OCI-LY3 (cell line): ENCODE data around the gene GAGE1.

Source experiments
- H2AFZ ChIP-seq: fragments of 200-600, 300-600 bp; shearing (Covaris generic); 2 replicates; pipeline ENCODE4 v1.6.0; 2014; ENCODE audit warnings: antibody characterized with exemption, low read depth, low read length
- H3K27ac ChIP-seq: fragments of 200-600, 300-600 bp; sonication (generic); 2 replicates; pipeline ENCODE4 v1.5.1; 2014; ENCODE audit warnings: mild to moderate bottlenecking, low read length, moderate library complexity, mixed read lengths
- H3K27me3 ChIP-seq: fragments of 200-600, 300-600 bp; sonication (generic); 2 replicates; pipeline ENCODE4 v1.6.1; 2014; ENCODE audit warnings: low read depth, low read length, mixed read lengths
- H3K36me3 ChIP-seq: fragments of 200-600, 300-600 bp; sonication (generic); replicated peaks from 2 replicates; pipeline ENCODE3; 2014; ENCODE audit warnings: low read depth, low read length, mixed read lengths
- H3K4me1 ChIP-seq: fragments of 300-600, 200-600 bp; sonication (generic); 2 replicates; pipeline ENCODE4 v1.6.1; 2014; ENCODE audit warnings: low read length, mixed read lengths
- H3K4me2 ChIP-seq: fragments of 200-600, 300-600 bp; sonication (generic); 2 replicates; pipeline ENCODE4 v1.6.1; 2014; ENCODE audit warnings: low read length, mixed read lengths
- H3K4me3 ChIP-seq: fragments of 300-600, 200-600 bp; sonication (generic); 2 replicates; pipeline ENCODE4 v1.5.1; 2014; ENCODE audit warnings: antibody characterized with exemption, mild to moderate bottlenecking, low read length, moderate library complexity
- H3K79me2 ChIP-seq: fragments of 300-600, 200-600 bp; shearing (Covaris generic); 2 replicates; pipeline ENCODE4 v1.6.1; 2014; ENCODE audit warnings: mild to moderate bottlenecking, low read length, mixed read lengths
- H3K9ac ChIP-seq: fragments of 300-600, 200-600 bp; shearing (Covaris generic); 2 replicates; pipeline ENCODE4 v1.6.0; 2014; ENCODE audit warnings: mild to moderate bottlenecking, low read length, moderate library complexity
- H3K9me3 ChIP-seq: fragments of 200-600, 300-600 bp; shearing (Covaris generic); 2 replicates; pipeline ENCODE4 v1.6.1; 2014; ENCODE audit warnings: low read length, mixed read lengths; ENCODE audit not compliant: insufficient read depth
- H4K20me1 ChIP-seq: fragments of 200-600, 300-600 bp; sonication (generic); 2 replicates; pipeline ENCODE4 v1.6.1; 2016; ENCODE audit warnings: low read length, mixed read lengths; ENCODE audit not compliant: insufficient read depth
- CTCF ChIP-seq: fragments of 200-600, 300-600 bp; sonication (generic); IDR thresholded peaks from 2 replicates; pipeline ENCODE4 v1.5.1; 2014; ENCODE audit warnings: antibody characterized with exemption, low read length, low read depth
- EZH2phosphoT487 ChIP-seq: fragments of 200-600 bp; shearing (Covaris generic); IDR thresholded peaks from 2 replicates; pipeline ENCODE4 v1.6.1; 2018; ENCODE audit warnings: antibody characterized with exemption, mixed run types, low read depth

The GAGE1 gene

DNA sequence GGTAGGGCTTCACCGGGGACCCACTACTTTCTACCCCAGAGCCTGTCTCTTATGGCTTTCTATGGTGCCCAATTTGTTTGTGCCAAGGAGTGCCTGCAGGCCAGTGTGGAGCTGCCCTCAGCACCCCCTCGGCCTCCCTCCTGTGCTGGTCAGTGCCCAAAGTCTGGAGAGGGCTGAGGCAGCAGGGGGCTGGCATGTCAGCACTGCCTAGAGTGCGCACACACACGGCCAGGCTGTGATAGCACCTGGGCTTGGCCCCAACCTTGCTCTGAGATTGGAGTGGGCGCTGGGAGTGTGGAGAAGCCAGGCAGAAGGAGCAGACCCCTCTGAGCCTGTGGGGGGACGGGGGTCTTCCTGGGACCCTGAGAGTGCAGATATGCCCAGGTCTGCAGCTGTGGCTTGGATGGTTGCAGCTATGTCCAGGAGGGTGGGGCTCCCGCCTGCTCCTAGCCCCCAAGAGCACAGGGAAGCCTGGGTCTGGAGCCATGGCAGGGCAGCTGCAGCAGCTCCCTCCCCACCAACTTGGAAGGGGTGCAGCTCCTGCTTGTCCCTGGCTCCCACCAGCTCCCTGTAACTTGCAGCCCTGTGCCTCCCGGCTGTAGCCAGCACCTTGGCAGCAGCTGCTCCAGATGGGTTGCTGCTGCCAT is 46.3 kb downstream of the GAGE1 start:
- Histone ChIP-seq H3K9me3 (no peaks in the 10 kb centered on the region), H3K4me2 (no peak overlapping the region), H3K4me3 (no peak overlapping the region), H3K79me2 (no peaks in the 10 kb centered on the region), H3K27me3 (no peaks in the 10 kb centered on the region), H3K4me1 (no peaks in the 10 kb centered on the region), H3K36me3 (no peaks in the 10 kb centered on the region), H3K27ac (no peak overlapping the region), H4K20me1 (no peaks in the 10 kb centered on the region), H3K9ac (no peak overlapping the region), H2AFZ (no peak overlapping the region)
- TF ChIP-seq CTCF = no peak
- TF ChIP-seq EZH2phosphoT487 = no peak

GRCh38 chrX:49656533-49656932 is 57.7 kb downstream of the GAGE1 start:
- Histone ChIP-seq H3K79me2 (no peaks in the 10 kb centered on the region), H3K9me3 (no peaks in the 10 kb centered on the region), H3K27ac (peak overlapping the region; percentile 26; the same call in 1 of the 2 replicates), H4K20me1 (no peaks in the 10 kb centered on the region), H3K4me2 (peak overlapping the region; percentile 46), H3K9ac (no peak overlapping the region), H3K36me3 (no peaks in the 10 kb centered on the region), H2AFZ (peak overlapping the region; percentile 65; the same call in 1 of the 2 replicates), H3K27me3 (no peaks in the 10 kb centered on the region), H3K4me3 (no peak overlapping the region; the same call in 1 of the 2 replicates), H3K4me1 (peaks cover 23% of the 10 kb centered on the region)
- TF ChIP-seq EZH2phosphoT487 (no peak), CTCF (no peak)
